Keratinocyte (primary cell): Measurements from ENCODE around the gene ZDHHC22. TPM values are rescaled to one million over a fixed set of nuclear protein-coding genes. Genes with fewer than 3 reads are reported as not detected.

Source experiments
- DNase-seq: peaks from one replicate; pipeline ENCODE4 v3.0.0-alpha.2; 2011; ENCODE audit warnings: low read depth, missing footprints, low spot score
- FAIRE-seq: peaks from 2 replicates; lab custom pipeline; 2011; peaks lifted over from hg19 to GRCh38; lab: Jason Lieb, UNC
- H2AFZ ChIP-seq: 2 replicates; pipeline ENCODE4 v1.6.0; 2012; ENCODE audit warnings: low read length, control low read depth, inconsistent platforms; ENCODE audit not compliant: control insufficient read depth
- H3K27ac ChIP-seq: 2 replicates; pipeline ENCODE4 v1.5.1; 2011; ENCODE audit warnings: low read length; ENCODE audit not compliant: control insufficient read depth, insufficient read depth
- H3K27me3 ChIP-seq: 3 replicates; pipeline ENCODE4 v1.6.0; 2011; ENCODE audit warnings: low read length; ENCODE audit not compliant: control insufficient read depth, insufficient read depth; ENCODE audit errors: extremely low read depth
- H3K36me3 ChIP-seq, 2 experiments: 2 replicates in 1 of 2; 3 replicates in 1 of 2; pipeline ENCODE4 v1.5.1; 2011; ENCODE audit warnings: low read length in 2 of 2, mild to moderate bottlenecking in 1 of 2; ENCODE audit not compliant: control insufficient read depth in 2 of 2, insufficient read depth in 2 of 2; ENCODE audit errors: extremely low read depth in 1 of 2
- H3K4me1 ChIP-seq: 3 replicates; pipeline ENCODE4 v1.5.1; 2011; ENCODE audit warnings: low read length; ENCODE audit not compliant: control insufficient read depth, insufficient read depth; ENCODE audit errors: extremely low read depth
- H3K4me2 ChIP-seq: 3 replicates; pipeline ENCODE4 v1.6.0; 2011; ENCODE audit warnings: low read depth, low read length; ENCODE audit not compliant: control insufficient read depth, insufficient read depth; ENCODE audit errors: extremely low read depth
- H3K4me3 ChIP-seq, 3 experiments: fragments of 200-600 bp in 1 of 3; sonication (generic) in 1 of 3; 2 replicates in 2 of 3; 3 replicates in 1 of 3; pipeline ENCODE4 v1.5.1; 2011 to 2016; ENCODE audit warnings: low read length in 3 of 3, mild to moderate bottlenecking in 3 of 3, control low read depth in 2 of 3, inconsistent platforms in 1 of 3, low read depth in 1 of 3, mixed read lengths in 1 of 3, mixed run types in 1 of 3, moderate library complexity in 1 of 3; ENCODE audit not compliant: control insufficient read depth in 2 of 3, insufficient read depth in 2 of 3; ENCODE audit errors: extremely low read depth in 1 of 3
- H3K79me2 ChIP-seq: 2 replicates; pipeline ENCODE4 v1.6.0; 2012; ENCODE audit warnings: low read length; ENCODE audit not compliant: control insufficient read depth, insufficient read depth
- H3K9ac ChIP-seq: 3 replicates; pipeline ENCODE4 v1.6.0; 2011; ENCODE audit warnings: low read length; ENCODE audit not compliant: control insufficient read depth, insufficient read depth; ENCODE audit errors: extremely low read depth
- H3K9me1 ChIP-seq: 3 replicates; pipeline ENCODE4 v1.6.0; 2011; ENCODE audit warnings: low read length; ENCODE audit not compliant: control insufficient read depth, insufficient read depth; ENCODE audit errors: extremely low read depth
- H3K9me3 ChIP-seq: 2 replicates; pipeline ENCODE4 v1.5.1; 2012; ENCODE audit warnings: low read depth, low read length; ENCODE audit not compliant: control insufficient read depth
- H4K20me1 ChIP-seq: 3 replicates; pipeline ENCODE4 v1.6.0; 2011; ENCODE audit warnings: low read length; ENCODE audit not compliant: control insufficient read depth, insufficient read depth; ENCODE audit errors: extremely low read depth
- CTCF ChIP-seq, 3 experiments: IDR thresholded peaks in 1 of 3; conservative IDR thresholded peaks in 1 of 3; optimal IDR thresholded peaks in 1 of 3; 2 replicates in 2 of 3; 3 replicates in 1 of 3; pipeline versions ENCODE3 to v1.5.1; 2011; ENCODE audit warnings: low read length in 3 of 3, mild to moderate bottlenecking in 3 of 3, moderate library complexity in 2 of 3, control low read depth in 1 of 3, inconsistent platforms in 1 of 3; ENCODE audit not compliant: insufficient read depth in 2 of 3; ENCODE audit errors: extremely low read depth in 1 of 3
- EZH2 ChIP-seq: IDR thresholded peaks from one replicate; pipeline ENCODE4 v1.6.1; 2012; ENCODE audit warnings: inconsistent platforms, mild to moderate bottlenecking, low read length, moderate library complexity
- dilution Hi-C: fragments of 300-500 bp; cut with MboI; formaldehyde crosslinking; loops from one replicate; pipeline ENCODE4 v1.7.0; 2020; ENCODE audit warnings: low sequenced_read_pairs; ENCODE audit not compliant: extremely low pct_ligation_motif_present
- polyA plus RNA-seq, 5 experiments: library from polyadenylated mRNA; depleted of rRNA in 3 of 5; stranded (reverse) in 3 of 5; stranded (forward) in 1 of 5; unstranded in 1 of 5; fragments of >200 nt; gene quantifications; 1 replicate in 1 of 5; 2 replicates in 3 of 5; 3 replicates in 1 of 5; pipeline versions ENCODE4 v1.2.1 to v1.2.3, GENCODE V29; 2011 to 2012; ENCODE audit warnings: missing spikeins in 2 of 5, low read depth in 1 of 5, low replicate concordance in 1 of 5

ZDHHC22 gene
- polyA plus RNA-seq, 1 donor (not counting 4 experiments of a cell fraction or from before 2014, with no cell fraction given) = not detected

GRCh38 chr14:77086951-77087350 is 54.6 kb downstream of the ZDHHC22 start:
- Histone ChIP-seq H3K4me2 (no peak overlapping the region), H3K4me3 (no peak overlapping the region), H3K27ac (no peak overlapping the region), H3K36me3 (no peaks in the 10 kb centered on the region), H3K79me2 (no peaks in the 10 kb centered on the region), H3K27me3 (no peaks in the 10 kb centered on the region), H3K9me1 (no peaks in the 10 kb centered on the region), H2AFZ (no peak overlapping the region), H3K4me1 (peaks cover 18% of the 10 kb centered on the region), H3K9me3 (no peaks in the 10 kb centered on the region), H3K9ac (no peak overlapping the region), H4K20me1 (no peaks in the 10 kb centered on the region)
- dilution Hi-C loops = no loop called here
- no peak for FAIRE-seq
- TF ChIP-seq CTCF (optimal IDR thresholded peaks at IDR 0.05 in 1 of 3, IDR thresholded peaks at IDR 0.05 in 1 of 3, conservative IDR thresholded peaks at IDR 0.05 in 1 of 3; ENCODE audit: extremely low read depth in 1 of 3, insufficient read depth in 2 of 3, low read length in 3 of 3) (no peak), EZH2 (no peak)
- no peak for DNase-seq

- no peak for DNase-seq
Measured at GRCh38 chr14:77086017-77086727, 55.4 kb downstream of the ZDHHC22 start.

More at GRCh38 chr14:77086017-77086727, 55.4 kb downstream of the ZDHHC22 start:
- H4K20me1 ChIP-seq = no peaks in the 10 kb centered on the region
- peaks cover 18% of the 10 kb centered on the region for H3K4me1 ChIP-seq
- H3K9me1 ChIP-seq = no peaks in the 10 kb centered on the region
- no peaks in the 10 kb centered on the region for H3K36me3 ChIP-seq
- no peaks in the 10 kb centered on the region for H3K79me2 ChIP-seq
- H3K27me3 ChIP-seq = no peaks in the 10 kb centered on the region
- H3K4me2 ChIP-seq = no peak overlapping the region
- dilution Hi-C loops = no loop called here
- no peak overlapping the region for H2AFZ ChIP-seq
- no peak overlapping the region for H3K27ac ChIP-seq
- H3K9ac ChIP-seq = no peak overlapping the region
- H3K4me3 ChIP-seq = no peak overlapping the region
- FAIRE-seq = peak; percentile 49
- no peak for TF ChIP-seq CTCF (optimal IDR thresholded peaks at IDR 0.05 in 1 of 3, IDR thresholded peaks at IDR 0.05 in 1 of 3, conservative IDR thresholded peaks at IDR 0.05 in 1 of 3; ENCODE audit: extremely low read depth in 1 of 3, insufficient read depth in 2 of 3, low read length in 3 of 3)
- H3K9me3 ChIP-seq = no peaks in the 10 kb centered on the region
